NCI-H1930 (cell line): ENCODE results near the gene TM9SF4.

Source experiments
- DNase-seq, 2 experiments: peaks; one replicate each; lab custom pipeline; 2025; lab: John Stamatoyannopoulos, UW

Gene TM9SF4

GRCh38 chr20:32207626-32208498 lies 98.3 kb downstream of the TM9SF4 start, which contains the start of the genes PLAGL2 and POFUT1:
Gene PLAGL2, minus strand, starts transcription at chr20:32207743. Its CDS starts 5,565 bp downstream, at chr20:32202178.
Gene POFUT1, plus strand, starts transcription at chr20:32207880. Its CDS starts 62 bp downstream, at chr20:32207942.
- peak; percentile 82 to 94 for DNase-seq

GRCh38 chr20:32208499-32209154 lies 99.1 kb downstream of the TM9SF4 start:
- no peak for DNase-seq

GRCh38 chr20:32209850-32210605 lies 100.5 kb downstream of the TM9SF4 start:
- no peak for DNase-seq

GRCh38 chr20:32213870-32214269 lies 104.4 kb downstream of the TM9SF4 start:
- no peak for DNase-seq

GRCh38 chr20:32215147-32215546 lies 105.6 kb downstream of the TM9SF4 start:
- DNase-seq, result no peak

GRCh38 chr20:32215729-32216128 lies 106.2 kb downstream of the TM9SF4 start:
- DNase-seq, result no peak

GRCh38 chr20:32216179-32217142 lies 106.9 kb downstream of the TM9SF4 start:
- no peak for DNase-seq
